Lower lobe of right lung (tissue), 2 donors: ENCODE measurements around the gene NCKAP5. TPM values are rescaled to one million over a fixed set of nuclear protein-coding genes. Genes with fewer than 3 reads are reported as not detected.

Source experiments
- ATAC-seq, 2 donors: fragments of 200-7000 bp; cut with Tn5 transposase; one replicate each; pipeline ENCODE4 v1.9.1; 2020 to 2022; ENCODE audit warnings: mild to moderate bottlenecking in 2 of 2, moderate library complexity in 2 of 2
- DNase-seq: peaks from one replicate; pipeline ENCODE4 v3.0.0-alpha.2; 2020
- H3K27ac ChIP-seq: fragments of 200-600 bp; one replicate; pipeline ENCODE4 v1.8.0; 2022
- H3K27me3 ChIP-seq: fragments of 200-600 bp; one replicate; pipeline ENCODE4 v1.8.0; 2022; ENCODE audit warnings: low read depth
- H3K36me3 ChIP-seq: fragments of 200-600 bp; one replicate; pipeline ENCODE4 v1.8.0; 2022; ENCODE audit warnings: mild to moderate bottlenecking
- H3K4me1 ChIP-seq: fragments of 200-600 bp; one replicate; pipeline ENCODE4 v1.8.0; 2022
- H3K4me3 ChIP-seq: fragments of 200-600 bp; one replicate; pipeline ENCODE4 v1.8.0; 2022; ENCODE audit warnings: mild to moderate bottlenecking
- H3K9me3 ChIP-seq: fragments of 200-600 bp; one replicate; pipeline ENCODE4 v1.8.0; 2022
- intact Hi-C: fragments of 100-400 bp; cut with DNase I; formaldehyde crosslinking; loops from one replicate; pipeline ENCODE4 v1.11.0; 2022
- total RNA-seq: library from RNA; stranded (reverse); fragmentation: NEBNext Ultra II Directional; extraction: Animal tissue kit (Norgen Biotek cat#: 25700); gene quantifications from one replicate; pipeline ENCODE4 v1.2.1, GENCODE V29; 2021
- TF ChIP-seq, protein P1 (sequence below): fragments of 200-600 bp; IDR thresholded peaks from one replicate; pipeline ENCODE4 v1.8.0; 2022; ENCODE audit warnings: antibody characterized with exemption, mild to moderate bottlenecking
- donor health status: DM: no; HTN: yes; CAD: no; lungs with severe emphysema.

NCKAP5 gene
- total RNA-seq, 1 donor from 2014 or later: 34.6 TPM

DNA sequence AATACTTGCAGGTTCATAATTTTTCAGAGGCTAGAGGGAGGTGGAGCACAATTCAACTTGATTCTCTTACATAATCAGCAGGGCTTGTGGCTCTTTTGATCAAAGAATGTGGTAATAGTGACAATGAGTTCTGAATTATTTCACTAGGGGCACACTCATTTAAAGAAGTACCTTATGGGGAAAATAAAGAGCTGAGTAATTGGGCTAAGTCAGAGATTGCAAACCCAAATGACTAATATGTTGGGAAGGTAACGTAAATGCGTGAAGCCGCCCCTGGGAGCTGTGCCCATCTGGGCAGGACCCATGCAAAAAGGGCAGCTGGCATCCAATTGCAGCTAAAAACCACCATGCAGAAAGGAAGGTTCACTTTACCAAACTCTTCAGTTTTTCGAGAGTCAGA lies 35.3 kb downstream of the NCKAP5 start:
- no peak for ATAC-seq
- H3K9me3 ChIP-seq: no peaks in the 10 kb centered on the region
- H3K4me3 ChIP-seq: no peak overlapping the region
- H3K36me3 ChIP-seq: no peaks in the 10 kb centered on the region
- intact Hi-C loops: no loop called here
- TF ChIP-seq, protein P1, sequence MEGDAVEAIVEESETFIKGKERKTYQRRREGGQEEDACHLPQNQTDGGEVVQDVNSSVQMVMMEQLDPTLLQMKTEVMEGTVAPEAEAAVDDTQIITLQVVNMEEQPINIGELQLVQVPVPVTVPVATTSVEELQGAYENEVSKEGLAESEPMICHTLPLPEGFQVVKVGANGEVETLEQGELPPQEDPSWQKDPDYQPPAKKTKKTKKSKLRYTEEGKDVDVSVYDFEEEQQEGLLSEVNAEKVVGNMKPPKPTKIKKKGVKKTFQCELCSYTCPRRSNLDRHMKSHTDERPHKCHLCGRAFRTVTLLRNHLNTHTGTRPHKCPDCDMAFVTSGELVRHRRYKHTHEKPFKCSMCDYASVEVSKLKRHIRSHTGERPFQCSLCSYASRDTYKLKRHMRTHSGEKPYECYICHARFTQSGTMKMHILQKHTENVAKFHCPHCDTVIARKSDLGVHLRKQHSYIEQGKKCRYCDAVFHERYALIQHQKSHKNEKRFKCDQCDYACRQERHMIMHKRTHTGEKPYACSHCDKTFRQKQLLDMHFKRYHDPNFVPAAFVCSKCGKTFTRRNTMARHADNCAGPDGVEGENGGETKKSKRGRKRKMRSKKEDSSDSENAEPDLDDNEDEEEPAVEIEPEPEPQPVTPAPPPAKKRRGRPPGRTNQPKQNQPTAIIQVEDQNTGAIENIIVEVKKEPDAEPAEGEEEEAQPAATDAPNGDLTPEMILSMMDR: no peak
- no peaks in the 10 kb centered on the region for H3K4me1 ChIP-seq
- no peaks in the 10 kb centered on the region for H3K27me3 ChIP-seq
- no peak for DNase-seq
- no peak overlapping the region for H3K27ac ChIP-seq

DNA sequence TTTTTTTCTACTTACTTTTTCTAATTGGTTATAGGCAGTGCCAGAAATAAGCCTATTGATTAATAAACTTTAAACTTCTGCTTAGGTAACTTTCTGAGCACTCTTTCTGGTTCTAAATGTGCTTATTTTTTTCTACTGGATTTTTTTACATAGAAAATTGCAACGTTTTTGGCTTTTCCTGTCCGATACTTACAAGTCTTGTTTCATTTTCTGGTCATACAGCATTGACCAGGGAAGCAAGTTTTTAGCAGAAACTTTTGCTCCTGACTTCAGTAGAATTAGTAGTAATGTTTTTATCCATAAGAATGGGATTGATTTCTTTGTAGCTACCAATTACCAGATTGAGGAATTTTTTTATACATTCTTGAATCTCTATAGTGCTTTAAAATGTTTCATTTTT lies 36.9 kb downstream of the NCKAP5 start:
- ATAC-seq (no peak), DNase-seq (no peak)
- intact Hi-C loops: no loop called here
- H3K4me1 ChIP-seq: no peaks in the 10 kb centered on the region
- no peaks in the 10 kb centered on the region for H3K27me3 ChIP-seq
- TF ChIP-seq, protein P1: no peak
- H3K27ac ChIP-seq: no peak overlapping the region
- no peak overlapping the region for H3K4me3 ChIP-seq
- no peaks in the 10 kb centered on the region for H3K9me3 ChIP-seq
- H3K36me3 ChIP-seq: no peaks in the 10 kb centered on the region

DNA sequence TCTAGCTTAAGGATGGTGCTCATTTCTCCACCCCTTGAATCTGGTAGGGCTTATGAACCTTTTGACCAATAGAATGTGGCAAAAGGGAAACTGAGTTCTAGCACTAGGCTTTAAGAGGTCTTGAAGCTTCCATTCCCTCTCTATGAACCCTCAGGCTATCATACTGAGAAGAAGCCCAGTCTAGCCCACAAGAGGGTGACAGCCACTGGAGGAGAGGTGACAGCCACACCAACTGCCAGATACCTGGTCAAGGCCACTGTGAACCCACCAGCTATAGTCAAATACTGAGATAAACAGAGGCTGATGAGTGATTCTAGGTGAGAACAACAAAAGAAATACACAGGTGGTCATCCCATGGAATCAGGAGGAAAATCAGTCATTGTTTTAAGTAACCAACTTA lies 37.6 kb downstream of the NCKAP5 start:
- TF ChIP-seq, protein P1: no peak
- intact Hi-C loops: no loop called here
- no peaks in the 10 kb centered on the region for H3K4me1 ChIP-seq
- H3K36me3 ChIP-seq: no peaks in the 10 kb centered on the region
- no peaks in the 10 kb centered on the region for H3K9me3 ChIP-seq
- no peak overlapping the region for H3K27ac ChIP-seq
- no peak for DNase-seq
- no peak for ATAC-seq
- no peaks in the 10 kb centered on the region for H3K27me3 ChIP-seq
- no peak overlapping the region for H3K4me3 ChIP-seq

DNA sequence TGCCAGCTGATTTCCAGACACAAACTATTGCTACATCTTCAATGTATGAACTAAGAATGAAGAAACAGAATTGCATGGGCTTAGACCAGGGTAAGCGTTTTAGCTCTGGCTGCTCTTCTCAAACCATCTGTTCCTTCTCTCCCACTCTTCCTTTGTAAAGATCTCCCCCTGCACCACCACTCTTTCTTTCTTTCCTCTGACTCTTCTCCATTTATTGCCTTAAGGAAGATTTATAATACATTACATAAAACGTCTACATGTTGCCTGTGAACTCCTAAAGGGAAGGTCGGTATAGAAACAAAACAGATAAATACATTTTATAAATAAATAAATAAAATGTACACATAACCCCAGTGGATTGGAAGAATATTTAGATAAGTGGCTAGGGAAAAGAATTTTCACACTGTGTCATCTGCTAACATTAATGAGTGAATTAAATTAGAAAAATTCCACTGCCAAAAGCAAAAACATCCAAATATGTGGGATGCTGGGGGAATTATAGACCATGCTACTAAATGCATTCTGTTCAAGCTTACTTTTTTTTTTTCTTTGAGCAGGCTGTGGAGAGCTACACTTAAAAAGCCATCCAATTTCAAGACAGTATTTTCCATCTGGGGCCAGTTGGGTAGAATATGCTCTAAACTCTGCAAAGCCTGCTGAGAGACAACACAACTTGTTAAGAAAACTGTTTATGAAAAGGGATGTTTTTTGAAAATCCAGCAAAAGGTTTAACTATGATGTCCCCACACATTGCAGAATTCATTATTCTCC lies 41.5 kb downstream of the NCKAP5 start:
- intact Hi-C loops: no loop called here
- Histone ChIP-seq H3K27ac (no peak overlapping the region), H3K36me3 (no peaks in the 10 kb centered on the region), H3K4me3 (no peak overlapping the region), H3K27me3 (no peaks in the 10 kb centered on the region), H3K4me1 (no peaks in the 10 kb centered on the region), H3K9me3 (no peaks in the 10 kb centered on the region)
- TF ChIP-seq, protein P1: no peak
- DNase-seq (no peak), ATAC-seq (no peak)

DNA sequence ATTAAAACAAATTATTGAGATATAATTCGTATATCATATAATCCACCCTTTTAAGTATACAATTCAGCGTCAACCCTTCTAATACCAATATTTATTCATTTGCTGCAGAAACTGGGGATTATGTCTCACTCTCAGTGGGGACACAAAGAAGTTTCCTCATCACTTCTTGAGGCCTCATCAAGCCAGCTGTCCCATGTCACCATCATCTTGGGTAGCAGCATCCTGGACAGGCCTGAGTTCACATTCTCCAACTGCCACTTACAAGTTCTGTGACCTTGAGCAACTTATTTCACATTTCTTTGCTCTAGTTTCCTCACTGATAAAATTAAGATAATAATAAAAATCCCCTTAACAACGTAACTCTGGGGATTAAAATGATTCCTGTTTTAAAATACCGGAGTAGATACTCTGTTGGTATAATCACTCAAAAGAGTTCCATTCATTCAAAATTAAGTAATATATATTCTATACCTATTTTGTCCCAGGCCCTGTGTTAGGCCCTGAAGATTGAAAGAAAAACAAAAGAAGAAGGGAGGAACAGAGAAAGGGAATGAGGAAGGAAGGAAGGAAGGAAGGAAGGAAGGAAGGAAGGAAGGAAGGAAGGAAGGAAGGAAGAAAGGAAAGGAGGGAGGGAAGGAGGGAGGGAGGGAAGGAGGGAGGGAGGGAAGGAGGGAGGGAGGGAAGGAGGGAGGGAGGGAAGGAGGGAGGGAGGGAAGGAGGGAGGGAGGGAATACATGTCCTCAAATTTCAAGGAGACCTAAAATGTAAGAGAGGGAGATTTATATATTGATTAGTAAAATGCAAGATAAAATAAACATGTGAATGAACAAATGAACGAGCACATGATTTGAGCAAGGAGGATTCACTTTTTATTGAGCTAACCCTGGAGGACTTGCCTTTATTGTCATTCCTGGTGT lies 42.4 kb downstream of the NCKAP5 start:
- TF ChIP-seq, protein P1: no peak
- ATAC-seq: peak; percentile 25 to 37
- Histone ChIP-seq H3K27me3 (no peaks in the 10 kb centered on the region), H3K4me1 (no peaks in the 10 kb centered on the region), H3K9me3 (no peaks in the 10 kb centered on the region), H3K27ac (no peak overlapping the region), H3K4me3 (no peak overlapping the region), H3K36me3 (no peaks in the 10 kb centered on the region)
- intact Hi-C loops: no loop called here
- no peak for DNase-seq
